CD1c-positive myeloid dendritic cell (primary cell): ENCODE data around the gene LSM14A.

Experiments
- DNase-seq: peaks from one replicate; pipeline ENCODE4 v3.0.0-alpha.2; 2016; ENCODE audit errors: extremely low spot score

Gene LSM14A

GRCh38 chr19:34254698-34255432, 82.6 kb downstream of the LSM14A start:
- peak; percentile 44 for DNase-seq

- DNase-seq = no peak
Observed at GRCh38 chr19:34255546-34255945, 83.2 kb downstream of the LSM14A start.

DNA sequence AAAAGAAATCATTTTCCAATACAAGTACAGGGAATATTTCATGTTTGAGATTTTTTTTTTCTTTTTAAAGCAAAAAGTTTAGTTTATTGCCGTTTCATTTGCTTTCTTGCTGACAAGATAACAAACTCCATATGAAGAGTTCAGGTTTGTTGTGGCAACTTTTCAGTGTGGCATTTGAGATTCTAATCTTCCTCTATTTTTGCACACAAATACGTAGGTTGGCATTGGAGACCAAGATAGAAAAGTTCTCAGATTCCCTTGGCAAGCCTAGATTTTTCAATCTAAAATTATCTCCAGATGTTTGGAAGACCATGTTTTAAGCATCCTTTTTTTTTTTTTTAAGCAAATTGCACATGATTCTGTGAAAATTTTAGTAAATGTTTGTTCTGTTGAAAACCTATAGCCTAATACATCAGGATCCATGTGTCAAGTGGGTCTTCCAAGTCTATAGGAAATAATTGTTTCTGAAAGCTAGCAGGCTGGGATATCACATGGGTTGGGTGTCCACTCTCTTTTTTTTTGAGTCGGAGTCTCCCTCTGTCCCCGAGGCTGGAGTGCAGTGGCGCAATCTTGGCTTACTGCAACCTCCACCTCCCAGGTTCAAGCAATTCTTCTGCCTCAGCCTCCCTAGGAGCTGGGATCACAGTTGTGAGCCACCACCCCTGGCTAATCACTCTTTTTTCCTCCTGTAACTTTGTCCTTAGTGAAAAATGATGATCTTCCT, 84.7 kb downstream of the LSM14A start:
- no peak for DNase-seq

GRCh38 chr19:34257559-34257924, 85.2 kb downstream of the LSM14A start:
- no peak for DNase-seq

DNA sequence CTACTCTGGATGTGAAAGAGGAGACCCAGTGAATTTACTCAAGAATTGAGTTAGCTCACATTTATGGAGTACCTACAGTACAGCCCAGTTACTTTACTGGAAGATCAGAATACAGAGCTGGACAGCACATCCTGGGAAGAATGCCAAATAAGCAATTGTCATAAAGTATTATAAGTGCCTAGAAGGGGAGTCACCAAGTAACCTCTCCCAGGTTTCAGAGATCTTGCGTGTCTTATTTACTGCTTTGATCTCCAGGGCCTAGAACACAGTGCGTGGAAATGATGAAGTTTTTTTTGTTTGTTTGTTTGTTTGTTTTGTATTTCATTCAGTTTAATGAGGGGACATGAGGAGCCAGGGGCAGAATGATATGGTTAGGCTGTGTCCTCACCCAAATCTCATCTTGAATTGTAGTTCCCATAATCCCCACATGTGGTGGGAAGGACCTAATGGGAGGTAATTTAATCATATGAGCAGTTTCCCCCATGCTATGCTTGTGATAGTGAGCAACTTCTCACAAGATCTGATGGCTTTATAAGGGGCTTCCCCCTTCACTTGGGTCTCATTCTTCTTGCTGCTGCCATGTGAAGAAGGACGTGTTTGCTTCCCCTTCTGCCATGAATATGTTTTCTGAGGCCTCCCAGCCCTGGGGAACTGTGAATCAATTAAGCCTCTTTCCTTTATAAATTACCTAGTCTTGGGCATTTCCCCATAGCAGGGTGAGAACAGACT, 87.2 kb downstream of the LSM14A start:
- no peak for DNase-seq

DNA sequence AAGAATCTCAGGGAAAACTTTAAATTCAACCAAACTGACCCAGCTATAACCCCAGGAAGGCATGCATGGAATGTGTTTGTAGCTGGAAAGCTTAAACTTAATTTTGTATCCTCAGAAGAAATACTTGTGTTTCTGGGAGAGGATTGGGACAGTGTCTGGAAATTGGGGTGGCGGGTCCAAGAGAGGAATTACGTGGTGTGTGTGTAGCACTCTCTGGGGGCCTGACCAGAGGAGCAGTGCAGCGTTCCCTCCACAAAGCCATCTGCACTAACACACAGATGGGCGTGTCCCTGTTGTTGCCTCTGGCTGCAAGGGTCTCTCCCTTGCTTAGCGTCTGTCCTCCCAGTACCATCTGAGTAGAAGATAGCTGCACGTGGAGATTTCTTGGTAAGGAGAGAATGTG, 88.5 kb downstream of the LSM14A start:
- no peak for DNase-seq

DNA sequence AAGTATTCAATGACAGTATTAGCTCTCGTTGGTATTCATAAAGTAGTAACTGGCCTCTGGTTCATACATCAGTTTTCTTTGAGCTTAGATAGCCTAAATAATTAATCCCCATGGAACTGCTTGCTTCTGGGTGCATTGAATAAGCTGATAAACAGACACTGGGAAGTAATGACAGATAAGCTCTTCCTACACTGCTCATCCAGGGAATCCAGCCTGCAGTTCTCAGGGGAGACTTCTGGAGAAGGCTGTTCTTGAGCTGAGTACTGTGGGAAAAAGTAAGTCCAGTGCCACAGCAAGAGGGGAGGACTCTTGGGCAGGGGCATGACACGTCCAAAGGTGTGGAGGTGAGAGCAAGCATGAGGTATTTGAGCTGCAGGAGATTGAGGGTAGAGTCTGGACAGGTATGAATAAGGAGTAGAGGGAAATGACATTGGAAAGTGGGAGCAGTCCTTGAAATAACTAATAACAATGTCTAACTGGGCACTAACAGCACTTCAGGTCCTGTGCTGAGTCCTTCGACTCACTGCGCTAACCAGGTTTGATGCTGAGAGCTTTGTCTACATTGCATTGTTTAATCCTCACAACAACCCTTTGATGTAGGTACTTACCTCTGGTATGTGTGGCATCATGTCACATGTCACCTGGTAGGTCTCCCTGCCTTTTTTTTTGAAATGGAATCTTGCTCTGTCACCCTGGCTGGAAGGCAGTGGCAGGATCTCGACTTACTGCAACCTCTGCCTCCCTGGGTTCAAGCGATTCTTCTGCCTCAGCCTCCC, 89.2 kb downstream of the LSM14A start:
- no peak for DNase-seq

DNA sequence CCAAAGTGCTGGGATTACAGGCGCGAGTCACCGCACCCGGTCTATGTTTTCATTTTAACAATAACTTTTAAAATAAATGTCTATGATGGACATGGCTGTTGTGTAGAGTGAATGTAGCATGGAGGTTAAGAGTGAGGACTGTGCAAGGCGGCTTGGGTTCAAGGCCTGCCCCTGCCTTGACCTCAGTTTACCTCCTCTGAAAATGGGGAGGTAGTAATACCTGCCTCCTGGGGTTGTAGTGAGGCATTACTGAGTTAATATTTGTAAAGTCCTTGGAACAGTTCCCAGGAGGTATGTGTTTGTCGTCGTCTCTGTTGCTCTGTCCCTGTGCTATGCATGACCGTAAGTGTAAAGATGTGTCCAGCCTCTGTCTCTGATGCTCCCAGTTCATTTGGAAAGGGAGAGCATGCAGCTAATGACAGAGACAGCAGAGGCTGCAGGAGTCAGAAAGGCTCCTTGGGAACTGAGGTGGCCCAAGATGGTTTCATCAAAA, 91.5 kb downstream of the LSM14A start:
- DNase-seq = no peak

GRCh38 chr19:34265221-34265650, 92.9 kb downstream of the LSM14A start:
- DNase-seq = no peak

- DNase-seq = no peak
Observed at GRCh38 chr19:34269081-34269480, 96.8 kb downstream of the LSM14A start.

DNA sequence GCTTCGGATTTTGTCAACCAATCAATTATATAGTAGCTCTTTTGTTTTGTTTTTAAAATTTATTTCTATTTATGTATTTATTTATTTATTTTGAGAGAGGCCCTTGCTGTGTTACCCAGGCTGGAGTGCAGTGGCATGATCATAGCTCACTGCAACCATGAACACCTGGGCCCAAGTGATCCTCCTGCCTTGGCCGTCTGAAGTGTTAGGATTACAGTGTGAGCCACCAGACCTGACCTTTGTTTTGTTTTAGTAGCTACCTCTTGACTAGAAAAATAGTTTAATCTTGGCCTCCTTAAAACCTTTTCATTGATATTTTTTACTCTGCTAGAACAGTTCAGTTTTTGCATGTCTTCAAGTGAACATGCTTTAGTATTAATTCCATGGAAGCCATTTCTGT, 97.2 kb downstream of the LSM14A start:
- DNase-seq = no peak

DNA sequence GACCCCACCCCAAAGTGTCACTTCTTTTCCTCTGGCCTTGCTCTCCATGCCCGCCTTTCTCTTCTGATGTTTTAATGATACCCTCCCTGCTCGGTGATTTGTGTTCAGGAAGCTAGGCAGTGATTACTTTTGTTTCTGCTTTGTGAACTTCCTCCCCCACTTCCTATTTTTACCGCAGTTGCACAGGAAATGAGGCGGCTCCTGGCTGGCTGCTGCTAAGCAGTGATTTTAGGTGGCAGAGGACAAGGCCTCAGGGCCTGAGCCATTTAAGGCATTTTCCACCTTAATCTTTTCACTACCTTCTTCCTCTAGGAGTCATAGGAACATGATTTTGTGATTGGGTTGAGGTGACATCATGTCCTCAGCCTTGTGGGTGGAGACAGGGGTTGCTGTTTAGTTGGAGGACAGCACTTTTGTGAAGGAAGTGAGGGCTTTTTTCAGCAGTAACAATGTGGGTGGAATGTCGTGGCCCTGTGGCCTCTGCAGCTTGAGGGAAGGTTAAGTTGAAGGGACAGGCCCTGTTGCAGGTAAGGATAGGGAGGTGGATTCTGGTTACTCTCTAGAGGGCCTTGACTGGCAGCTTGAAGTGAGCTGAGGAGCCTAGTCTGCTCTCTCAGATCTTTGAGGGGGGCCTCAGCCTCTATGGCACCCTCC, 97.8 kb downstream of the LSM14A start:
- peak; percentile 84 for DNase-seq

DNA sequence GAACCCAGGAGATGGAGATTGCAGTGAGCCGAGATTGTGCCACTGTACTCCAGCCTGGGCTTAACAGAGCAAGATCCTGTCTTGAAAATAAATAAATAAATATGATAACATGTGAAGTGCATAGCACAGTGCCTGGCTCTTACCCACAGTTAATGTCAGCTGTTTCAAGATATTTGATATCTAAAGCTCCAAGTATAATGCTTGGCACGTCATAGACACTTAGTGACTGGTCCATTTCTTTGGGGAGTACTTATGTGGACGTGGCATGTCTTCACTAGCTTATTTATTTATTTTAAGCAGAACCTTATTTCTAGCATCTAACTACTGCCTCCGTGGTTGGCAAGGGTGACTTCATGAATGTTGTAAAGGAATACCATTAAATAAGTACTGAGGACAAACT, 100.8 kb downstream of the LSM14A start:
- no peak for DNase-seq

DNA sequence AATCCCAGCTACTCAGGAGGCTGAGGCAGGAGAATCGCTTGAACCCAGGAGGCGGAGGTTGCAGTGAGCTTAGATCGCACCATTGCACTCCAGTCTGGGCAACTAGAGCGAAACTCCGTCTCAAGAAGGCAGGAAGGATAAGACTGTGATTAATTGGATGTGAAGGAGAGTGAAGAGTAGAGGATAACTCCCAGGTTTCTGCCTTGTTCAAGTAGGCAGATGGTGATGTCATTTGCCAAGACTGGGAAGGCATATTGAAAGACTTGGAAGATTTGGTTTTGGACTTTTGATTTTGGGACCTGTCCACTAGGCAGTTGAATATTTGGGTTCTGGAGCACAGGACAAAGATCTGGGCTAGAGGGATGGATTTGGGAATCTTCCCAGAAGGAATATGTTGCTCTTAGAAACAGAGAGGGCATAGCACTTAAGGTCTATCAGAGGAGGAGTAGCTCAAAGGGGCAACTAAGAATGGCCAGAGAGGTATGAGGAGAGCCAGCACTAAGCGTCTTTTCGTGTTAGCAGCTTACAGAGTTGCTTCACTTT, 102.1 kb downstream of the LSM14A start:
- DNase-seq = no peak

- DNase-seq = no peak
Observed at GRCh38 chr19:34274827-34275625, 102.7 kb downstream of the LSM14A start.

DNA sequence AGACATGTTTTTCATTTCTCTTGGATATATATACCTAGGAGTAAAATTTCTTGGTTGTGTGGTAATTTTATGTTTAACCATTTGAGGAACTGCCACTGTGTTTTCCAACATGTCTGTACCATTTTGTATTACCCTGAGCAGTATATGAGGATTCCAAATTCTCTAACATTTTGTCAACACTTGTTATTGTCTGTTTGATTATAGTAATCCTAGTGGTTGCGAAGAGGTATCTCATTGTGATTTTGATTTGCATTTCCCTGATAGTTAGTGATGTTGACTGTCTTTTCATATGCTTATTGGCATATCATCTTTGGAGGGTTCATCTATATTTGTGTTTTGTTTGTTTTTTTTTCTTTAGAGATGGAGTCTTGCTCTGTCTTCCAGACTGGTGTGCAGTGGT, 103.4 kb downstream of the LSM14A start:
- no peak for DNase-seq

- no peak for DNase-seq
Observed at GRCh38 chr19:34276614-34277013, 104.3 kb downstream of the LSM14A start.

GRCh38 chr19:34277244-34277643, 104.9 kb downstream of the LSM14A start:
- no peak for DNase-seq

GRCh38 chr19:34278783-34279182, 106.5 kb downstream of the LSM14A start:
- DNase-seq = no peak
